GM18909 (cell line): ENCODE measurements around the gene TMC4.
A peak's percentile ranks its signal among the peaks of the same experiment; 100 is the strongest.
"Not testable (repeated sequence)": the region's sequence is repeated elsewhere in the genome, so short reads cannot be mapped to it uniquely, and the experiment has no call there.

Source experiments
- ATAC-seq: cut with Tn5 transposase; IDR thresholded peaks from one replicate; pipeline ENCODE4 v1.9.1; 2021; ENCODE audit warnings: mild to moderate bottlenecking; ENCODE audit not compliant: unreplicated experiment, poor library complexity

Gene TMC4

GRCh38 chr19:54180691-54181091 lies 7.7 kb upstream of the TMC4 start:
- ATAC-seq = no peak

GRCh38 chr19:54179921-54180461 lies 7.0 kb upstream of the TMC4 start:
- ATAC-seq = no peak

- ATAC-seq = no peak
Observed at GRCh38 chr19:54179262-54179852, 6.4 kb upstream of the TMC4 start.

GRCh38 chr19:54178581-54179261 lies 5.8 kb upstream of the TMC4 start:
- no peak for ATAC-seq

- ATAC-seq = no peak
Observed at GRCh38 chr19:54173951-54174834, 1.2 kb upstream of the TMC4 start.

GRCh38 chr19:54173359-54173699 lies 369 bp upstream of the TMC4 start:
- ATAC-seq = no peak

GRCh38 chr19:54171736-54172431 lies 1.1 kb downstream of the TMC4 start:
- ATAC-seq = not testable (repeated sequence)

- no peak for ATAC-seq
Observed at GRCh38 chr19:54169149-54169740, 3.7 kb downstream of the TMC4 start.

- no peak for ATAC-seq
Observed at GRCh38 chr19:54168174-54168917, 4.6 kb downstream of the TMC4 start.

- no peak for ATAC-seq
Observed at GRCh38 chr19:54165222-54165621, 7.7 kb downstream of the TMC4 start.

- ATAC-seq = no peak
Observed at GRCh38 chr19:54164369-54165068, 8.4 kb downstream of the TMC4 start.

- ATAC-seq = no peak
Observed at GRCh38 chr19:54162884-54163283, 10.1 kb downstream of the TMC4 start.

- ATAC-seq = no peak
Observed at GRCh38 chr19:54162241-54162805, 10.6 kb downstream of the TMC4 start.

- ATAC-seq = no peak
Observed at GRCh38 chr19:54160854-54161253, 12.1 kb downstream of the TMC4 start.

GRCh38 chr19:54160182-54160811 lies 12.7 kb downstream of the TMC4 start:
- ATAC-seq = peak; percentile 5

- ATAC-seq = peak; percentile 93
Observed at GRCh38 chr19:54159352-54160181, 13.4 kb downstream of the TMC4 start, which contains the start of gene LENG1. LENG1 (minus strand) TSS chr19:54159721; CDS start chr19:54159695, 26 bp downstream.

- no peak for ATAC-seq
Observed at GRCh38 chr19:54158812-54159351, 14.1 kb downstream of the TMC4 start.
